Measurements from ENCODE around the gene TSPAN11.

TSPAN11 gene

DNA sequence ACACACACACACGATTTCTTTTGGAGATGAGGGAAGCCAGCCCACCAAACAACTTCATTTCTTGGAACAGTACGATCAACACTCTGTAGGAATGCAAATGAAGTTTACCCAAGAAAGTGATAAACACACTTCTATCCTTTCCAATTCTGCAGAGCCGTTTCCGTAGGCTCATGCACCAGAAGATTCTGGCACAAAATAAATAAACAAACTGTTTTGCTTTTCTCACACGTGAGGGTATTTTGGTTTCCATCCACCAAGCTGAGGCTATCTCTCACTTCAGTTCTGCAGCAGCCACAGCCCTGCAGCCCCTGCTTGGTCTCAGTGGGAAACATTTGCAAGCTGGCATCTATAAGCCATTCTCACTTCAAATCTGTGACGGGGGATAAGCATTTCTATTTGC lies 15.3 kb upstream of the TSPAN11 start:
- H3K4me1 ChIP-seq (ENCODE audit: control insufficient read depth, insufficient read depth, low read length, poor library complexity, severe bottlenecking): peaks cover 3% of the 10 kb centered on the region
- H3K4me3 ChIP-seq (ENCODE audit: extremely low read depth, insufficient read depth, low read length, poor library complexity, severe bottlenecking): no peak overlapping the region
- 74 to 83% methylated on average over 4 to 6 of the region's 6 CpGs for WGBS, 2 experiments (ENCODE audit: insufficient coverage in 2 of 2)
- H3K36me3 ChIP-seq (ENCODE audit: control insufficient read depth, insufficient read depth, low read length): no peaks in the 10 kb centered on the region
- H3K9me3 ChIP-seq (ENCODE audit: control insufficient read depth, low read length): no peaks in the 10 kb centered on the region
- H3K27ac ChIP-seq (ENCODE audit: low read depth, low read length, severe bottlenecking): no peak overlapping the region

DNA sequence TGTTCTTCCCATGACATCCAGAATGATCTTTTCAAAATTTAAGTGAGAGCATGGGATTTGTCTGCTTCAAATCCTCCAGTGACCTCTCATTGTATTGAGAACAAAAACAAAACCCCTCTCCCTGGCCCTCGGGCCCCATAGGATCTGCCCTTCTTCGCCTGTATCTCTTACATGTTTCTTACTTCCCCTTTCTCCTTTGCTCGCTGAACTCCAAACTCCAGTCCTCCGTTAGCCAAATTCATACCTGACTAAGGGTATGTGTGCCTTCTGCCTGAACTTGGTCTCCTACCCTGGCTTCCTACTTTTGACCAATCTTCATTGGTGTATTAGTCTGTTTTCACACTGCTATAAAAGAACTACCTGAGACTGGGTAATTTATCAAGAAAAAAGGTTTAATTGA lies 13.2 kb upstream of the TSPAN11 start:
- 63 to 89% methylated on average over 3 to 4 of the region's 4 CpGs for whole genome bisulfite sequencing, 2 experiments (ENCODE audit: insufficient coverage in 2 of 2)
- no peak overlapping the region for H3K27ac ChIP-seq (ENCODE audit: low read depth, low read length, severe bottlenecking)
- no peaks in the 10 kb centered on the region for H3K9me3 ChIP-seq (ENCODE audit: control insufficient read depth, low read length)
- H3K4me1 ChIP-seq (ENCODE audit: control insufficient read depth, insufficient read depth, low read length, poor library complexity, severe bottlenecking): peaks cover 3% of the 10 kb centered on the region
- H3K4me3 ChIP-seq (ENCODE audit: extremely low read depth, insufficient read depth, low read length, poor library complexity, severe bottlenecking): no peak overlapping the region
- no peaks in the 10 kb centered on the region for H3K36me3 ChIP-seq (ENCODE audit: control insufficient read depth, insufficient read depth, low read length)

DNA sequence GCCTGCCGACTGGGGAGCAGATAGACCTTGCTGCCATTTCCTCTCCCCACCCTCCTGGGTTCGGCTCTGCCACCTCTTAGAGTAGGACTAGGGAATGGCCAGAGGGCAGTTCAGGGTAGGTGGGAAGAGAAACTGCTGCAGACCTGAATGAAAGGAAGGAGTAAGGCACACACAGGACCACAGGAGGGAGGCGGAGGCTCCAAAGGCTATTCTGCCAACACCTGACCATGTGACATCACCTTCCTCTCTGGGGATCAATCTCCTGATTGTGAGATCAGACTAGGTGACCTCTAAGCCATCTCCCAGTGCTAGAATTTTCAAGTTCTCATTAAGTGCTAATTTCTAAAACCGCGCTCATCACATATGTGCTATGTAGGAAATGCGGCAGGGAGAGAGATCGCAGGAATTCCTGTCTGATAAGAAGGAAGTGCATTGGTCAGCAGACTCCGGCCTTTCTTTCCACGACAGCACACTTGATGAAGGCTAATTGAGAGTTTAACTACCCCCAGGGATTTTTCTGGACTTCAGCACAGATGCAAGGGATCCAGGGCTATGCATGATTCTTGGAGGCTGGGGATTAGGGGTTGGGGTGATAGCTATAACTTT lies 11.5 kb upstream of the TSPAN11 start:
- Histone ChIP-seq H3K36me3 (ENCODE audit: control insufficient read depth, insufficient read depth, low read length) (no peaks in the 10 kb centered on the region), H3K4me3 (ENCODE audit: extremely low read depth, insufficient read depth, low read length, poor library complexity, severe bottlenecking) (no peak overlapping the region), H3K9me3 (ENCODE audit: control insufficient read depth, low read length) (no peaks in the 10 kb centered on the region), H3K4me1 (ENCODE audit: control insufficient read depth, insufficient read depth, low read length, poor library complexity, severe bottlenecking) (peaks cover 3% of the 10 kb centered on the region), H3K27ac (ENCODE audit: low read depth, low read length, severe bottlenecking) (no peak overlapping the region)
- WGBS, 2 experiments (ENCODE audit: insufficient coverage in 2 of 2): 80 to 84% methylated on average over 6 to 7 of the region's 9 CpGs

DNA sequence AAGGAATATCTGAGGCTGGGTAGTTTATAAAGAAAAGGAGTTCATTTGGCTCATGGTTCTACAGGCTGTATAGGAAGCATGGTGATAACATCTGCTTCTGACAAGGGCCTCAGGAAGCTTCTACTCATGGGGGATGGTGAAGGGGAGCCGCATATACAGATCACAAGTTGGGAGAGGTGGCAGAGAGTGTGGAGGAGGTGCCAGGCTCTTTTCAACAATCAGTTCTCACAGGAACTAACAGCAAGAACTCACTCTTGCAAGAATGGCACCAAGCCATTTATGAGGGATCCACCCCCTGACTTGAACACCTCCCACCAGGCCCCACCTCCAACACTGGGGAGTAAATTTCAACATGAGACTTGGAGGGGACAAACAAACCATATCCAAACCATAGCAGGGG lies 3.5 kb upstream of the TSPAN11 start:
- no CpG with 5 or more reads among the region's 1 CpG for WGBS, 2 experiments (ENCODE audit: insufficient coverage in 2 of 2)
- H3K27ac ChIP-seq (ENCODE audit: low read depth, low read length, severe bottlenecking): no peak overlapping the region
- H3K4me1 ChIP-seq (ENCODE audit: control insufficient read depth, insufficient read depth, low read length, poor library complexity, severe bottlenecking): peaks cover 6% of the 10 kb centered on the region
- no peaks in the 10 kb centered on the region for H3K9me3 ChIP-seq (ENCODE audit: control insufficient read depth, low read length)
- no peaks in the 10 kb centered on the region for H3K36me3 ChIP-seq (ENCODE audit: control insufficient read depth, insufficient read depth, low read length)
- H3K4me3 ChIP-seq (ENCODE audit: extremely low read depth, insufficient read depth, low read length, poor library complexity, severe bottlenecking): no peak overlapping the region

DNA sequence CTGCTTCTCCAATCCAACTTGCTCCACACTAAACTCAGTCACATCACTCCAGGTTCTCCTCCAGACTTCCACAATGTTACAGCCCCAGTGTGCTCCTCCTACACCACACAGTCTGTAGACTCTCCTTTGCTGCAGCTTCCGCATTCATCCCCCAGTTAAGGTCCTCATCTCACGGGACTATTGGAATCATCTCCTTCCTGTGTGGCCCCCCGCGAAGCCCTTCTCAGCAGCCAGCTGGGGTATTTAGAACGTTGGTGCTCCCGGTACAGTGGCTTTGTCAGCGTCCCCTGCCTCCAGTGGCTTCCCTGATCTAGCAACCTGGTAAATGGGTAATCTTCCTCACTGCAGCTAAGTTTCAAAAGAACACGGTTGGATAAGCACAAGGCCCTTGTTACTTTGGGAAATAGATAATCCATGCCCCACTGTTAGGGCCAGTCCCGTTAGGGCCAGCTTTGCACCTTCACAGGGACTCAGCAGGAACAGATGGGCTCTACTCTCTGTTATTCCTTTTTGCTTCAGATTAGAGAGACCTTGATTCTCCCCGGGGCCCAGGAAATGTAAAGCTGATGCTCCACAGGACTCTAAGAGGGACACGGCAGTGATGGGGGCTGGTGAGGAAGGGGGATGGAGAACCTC lies 823 bp upstream of the TSPAN11 start:
- Histone ChIP-seq H3K27ac (ENCODE audit: low read depth, low read length, severe bottlenecking) (no peak overlapping the region), H3K4me1 (ENCODE audit: control insufficient read depth, insufficient read depth, low read length, poor library complexity, severe bottlenecking) (peaks cover 11% of the 10 kb centered on the region), H3K36me3 (ENCODE audit: control insufficient read depth, insufficient read depth, low read length) (no peaks in the 10 kb centered on the region), H3K4me3 (ENCODE audit: extremely low read depth, insufficient read depth, low read length, poor library complexity, severe bottlenecking) (peak overlapping the region; percentile 46), H3K9me3 (ENCODE audit: control insufficient read depth, low read length) (no peaks in the 10 kb centered on the region)
- 51 to 62% methylated on average over 9 of the region's 11 CpGs for WGBS, 2 experiments (ENCODE audit: insufficient coverage in 2 of 2)

DNA sequence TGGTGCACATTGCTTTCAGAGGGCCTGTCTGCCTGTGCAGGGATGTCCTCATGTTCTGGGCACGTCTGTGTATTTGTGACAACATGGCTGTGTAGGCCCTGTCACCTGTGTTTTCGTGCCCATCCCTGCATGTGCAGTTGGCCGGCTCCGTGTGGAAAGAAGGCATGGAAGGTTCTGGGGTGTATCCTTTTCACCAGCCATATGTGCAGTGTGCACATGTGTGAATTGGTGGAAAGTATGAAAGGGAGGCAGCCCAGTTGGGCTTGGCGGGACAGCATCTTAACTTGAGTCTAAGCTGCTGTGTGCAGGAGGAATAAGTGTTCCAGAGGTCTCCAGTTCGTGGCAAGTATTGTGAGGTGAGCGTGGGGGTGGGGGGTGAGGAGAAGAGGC lies 669 bp downstream of the TSPAN11 start:
- Histone ChIP-seq H3K4me3 (ENCODE audit: extremely low read depth, insufficient read depth, low read length, poor library complexity, severe bottlenecking) (peak overlapping the region; percentile 46), H3K9me3 (ENCODE audit: control insufficient read depth, low read length) (no peaks in the 10 kb centered on the region), H3K27ac (ENCODE audit: low read depth, low read length, severe bottlenecking) (no peak overlapping the region), H3K36me3 (ENCODE audit: control insufficient read depth, insufficient read depth, low read length) (no peaks in the 10 kb centered on the region), H3K4me1 (ENCODE audit: control insufficient read depth, insufficient read depth, low read length, poor library complexity, severe bottlenecking) (peaks cover 11% of the 10 kb centered on the region)
- 76 to 96% methylated on average over 7 of the region's 7 CpGs for WGBS, 2 experiments (ENCODE audit: insufficient coverage in 2 of 2)

DNA sequence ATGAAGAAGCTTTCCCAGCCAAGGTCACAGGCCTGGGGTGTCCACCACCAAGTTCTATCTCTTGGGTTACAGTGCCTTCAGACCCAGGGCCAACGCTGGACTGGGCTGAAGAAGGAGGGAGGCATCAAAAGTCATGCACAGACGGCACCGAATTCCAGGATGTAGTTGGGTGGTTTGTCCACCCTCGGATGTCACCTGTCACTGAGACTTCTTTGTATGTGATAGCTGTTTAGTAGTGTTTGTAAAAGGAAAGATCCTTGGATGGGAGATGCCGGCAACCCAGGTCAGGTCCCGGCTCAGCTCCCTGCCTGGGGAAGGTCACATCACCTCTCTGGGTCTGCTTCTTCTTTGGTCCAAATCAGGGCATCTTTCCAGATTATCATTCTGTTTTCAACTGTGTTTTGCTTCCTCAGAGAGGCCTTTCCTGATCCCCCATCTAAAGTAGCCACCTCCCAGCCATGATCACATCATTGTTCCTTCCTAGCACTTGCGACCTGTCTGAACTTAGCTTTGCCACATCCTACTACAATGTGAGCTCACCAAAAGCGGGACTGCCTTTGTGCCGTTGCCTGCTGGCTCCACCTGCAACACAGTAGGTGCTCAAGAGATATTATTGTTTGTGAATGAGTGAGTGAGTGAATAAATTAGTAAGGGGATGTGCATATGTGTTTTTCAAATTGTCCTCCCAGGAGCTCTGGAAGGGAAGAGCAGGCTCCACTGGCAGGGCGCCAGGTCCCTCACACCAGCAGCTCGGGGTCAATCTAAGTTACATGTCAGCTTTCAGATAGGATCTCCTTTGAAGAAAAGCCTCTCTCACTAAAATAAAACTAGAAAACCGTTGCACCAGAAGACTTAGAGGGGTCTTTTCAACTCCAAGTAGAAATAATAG lies 2.1 kb downstream of the TSPAN11 start:
- peaks cover 11% of the 10 kb centered on the region for H3K4me1 ChIP-seq (ENCODE audit: control insufficient read depth, insufficient read depth, low read length, poor library complexity, severe bottlenecking)
- no peak overlapping the region for H3K27ac ChIP-seq (ENCODE audit: low read depth, low read length, severe bottlenecking)
- peaks cover 3% of the 10 kb centered on the region for H3K36me3 ChIP-seq (ENCODE audit: control insufficient read depth, insufficient read depth, low read length)
- H3K9me3 ChIP-seq (ENCODE audit: control insufficient read depth, low read length): no peaks in the 10 kb centered on the region
- H3K4me3 ChIP-seq (ENCODE audit: extremely low read depth, insufficient read depth, low read length, poor library complexity, severe bottlenecking): no peak overlapping the region
- 83 to 88% methylated on average over 9 to 10 of the region's 12 CpGs for WGBS, 2 experiments (ENCODE audit: insufficient coverage in 2 of 2)

DNA sequence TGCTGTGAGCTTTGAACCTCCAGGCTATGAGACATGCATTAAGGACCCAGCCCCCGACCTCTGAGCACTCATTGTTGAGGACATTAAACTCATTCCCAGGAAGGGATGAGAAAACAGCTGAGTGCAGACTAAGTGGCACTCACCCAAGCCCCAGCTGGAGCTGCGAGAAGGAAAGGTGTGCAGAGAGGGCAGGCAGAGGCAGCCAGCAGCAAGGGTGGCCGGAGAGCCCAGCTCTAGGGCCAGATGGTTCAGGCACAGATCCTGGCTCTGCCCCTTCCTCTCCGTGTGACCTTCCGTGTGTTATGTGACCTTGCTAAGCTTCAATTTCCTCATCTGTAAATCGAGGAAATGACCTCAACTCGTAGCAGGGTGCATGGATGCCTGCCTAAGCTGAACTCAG lies 3.7 kb downstream of the TSPAN11 start:
- peaks cover 9% of the 10 kb centered on the region for H3K9me3 ChIP-seq (ENCODE audit: control insufficient read depth, low read length)
- H3K4me3 ChIP-seq (ENCODE audit: extremely low read depth, insufficient read depth, low read length, poor library complexity, severe bottlenecking): no peak overlapping the region
- WGBS, 2 experiments (ENCODE audit: insufficient coverage in 2 of 2): 90 to 97% methylated on average over 5 to 7 of the region's 7 CpGs
- H3K27ac ChIP-seq (ENCODE audit: low read depth, low read length, severe bottlenecking): no peak overlapping the region
- H3K36me3 ChIP-seq (ENCODE audit: control insufficient read depth, insufficient read depth, low read length): peaks cover 3% of the 10 kb centered on the region
- peaks cover 11% of the 10 kb centered on the region for H3K4me1 ChIP-seq (ENCODE audit: control insufficient read depth, insufficient read depth, low read length, poor library complexity, severe bottlenecking)

DNA sequence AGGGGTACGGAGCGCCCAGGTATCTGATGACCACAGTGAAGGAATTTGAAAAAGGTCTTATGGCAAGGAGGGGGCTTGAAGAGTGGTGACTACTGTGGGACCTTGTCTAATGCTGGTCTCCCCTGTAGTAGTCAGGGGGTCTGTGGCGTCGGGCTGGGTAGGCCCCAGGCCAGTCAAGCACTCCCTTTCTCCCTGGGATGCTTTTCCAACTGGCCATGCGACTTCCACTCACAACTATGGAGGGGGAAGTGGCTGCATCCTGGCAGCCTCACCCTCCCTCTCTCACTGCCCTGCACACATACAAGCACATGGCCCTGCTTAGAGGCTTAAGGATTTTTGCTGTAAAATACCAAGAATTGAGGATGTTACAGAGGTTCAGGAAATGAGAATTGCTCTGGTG lies 4.1 kb downstream of the TSPAN11 start:
- Histone ChIP-seq H3K36me3 (ENCODE audit: control insufficient read depth, insufficient read depth, low read length) (peaks cover 3% of the 10 kb centered on the region), H3K4me3 (ENCODE audit: extremely low read depth, insufficient read depth, low read length, poor library complexity, severe bottlenecking) (no peak overlapping the region), H3K27ac (ENCODE audit: low read depth, low read length, severe bottlenecking) (no peak overlapping the region), H3K9me3 (ENCODE audit: control insufficient read depth, low read length) (peaks cover 9% of the 10 kb centered on the region), H3K4me1 (ENCODE audit: control insufficient read depth, insufficient read depth, low read length, poor library complexity, severe bottlenecking) (peaks cover 10% of the 10 kb centered on the region)
- WGBS, 2 experiments (ENCODE audit: insufficient coverage in 2 of 2): 92 to 100% methylated on average over 1 to 4 of the region's 5 CpGs

DNA sequence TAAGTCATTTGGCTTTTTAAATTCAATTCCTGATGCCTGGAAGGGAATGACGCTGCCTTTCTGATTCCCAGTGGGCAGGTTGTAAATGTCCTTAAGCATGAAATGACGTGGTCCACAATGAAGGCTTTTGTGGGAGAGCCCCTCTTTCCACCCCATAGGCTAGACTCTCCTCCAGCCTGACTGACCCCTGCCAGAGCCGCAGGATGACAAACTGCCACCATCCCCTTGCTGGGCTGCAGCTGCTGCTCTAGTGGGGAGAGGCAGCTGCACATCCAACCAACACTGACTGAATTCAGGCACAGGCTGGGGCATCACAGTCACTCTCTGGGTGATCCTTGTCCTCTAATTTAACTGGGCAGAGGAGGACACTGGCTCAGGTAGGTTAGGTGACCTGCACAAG lies 6.3 kb downstream of the TSPAN11 start:
- WGBS, 2 experiments (ENCODE audit: insufficient coverage in 2 of 2): 92 to 100% methylated on average over 2 to 3 of the region's 3 CpGs
- no peak overlapping the region for H3K4me3 ChIP-seq (ENCODE audit: extremely low read depth, insufficient read depth, low read length, poor library complexity, severe bottlenecking)
- H3K36me3 ChIP-seq (ENCODE audit: control insufficient read depth, insufficient read depth, low read length): peaks cover 3% of the 10 kb centered on the region
- peaks cover 9% of the 10 kb centered on the region for H3K9me3 ChIP-seq (ENCODE audit: control insufficient read depth, low read length)
- no peak overlapping the region for H3K27ac ChIP-seq (ENCODE audit: low read depth, low read length, severe bottlenecking)
- peaks cover 5% of the 10 kb centered on the region for H3K4me1 ChIP-seq (ENCODE audit: control insufficient read depth, insufficient read depth, low read length, poor library complexity, severe bottlenecking)
